ENCODE results near the gene LRMDA. TPM values are rescaled to one million over a fixed set of nuclear protein-coding genes. Genes with fewer than 3 reads are reported as not detected.

The LRMDA gene
- total RNA-seq, 1 experiment from 2014 or later, result 7.9 TPM

Other genes starting within 250 kb of the LRMDA start
- 160 and 164 TPM in 2 replicates for gene VDAC2, start 220.8 kb upstream of the LRMDA start, total RNA-seq (2014; rRNA removed; shearing (Covaris generic))
- gene COMTD1, start 195.7 kb upstream of the LRMDA start, total RNA-seq (2014; rRNA removed; shearing (Covaris generic)), result 3.5 and 9.1 TPM in 2 replicates
- 2.2 TPM in 2 replicates for gene ZNF503, start 29.9 kb upstream of the LRMDA start, total RNA-seq (2014; rRNA removed; shearing (Covaris generic))

Data from RPMI7951 (cell line).